Measurements from ENCODE around the gene IGFBP3. TPM values are rescaled to one million over a fixed set of nuclear protein-coding genes. Genes with fewer than 3 reads are reported as not detected.

The IGFBP3 gene
- total and polyA plus RNA-seq, 8 donors: 33.8 to 82.3 (median 48.9) TPM

DNA sequence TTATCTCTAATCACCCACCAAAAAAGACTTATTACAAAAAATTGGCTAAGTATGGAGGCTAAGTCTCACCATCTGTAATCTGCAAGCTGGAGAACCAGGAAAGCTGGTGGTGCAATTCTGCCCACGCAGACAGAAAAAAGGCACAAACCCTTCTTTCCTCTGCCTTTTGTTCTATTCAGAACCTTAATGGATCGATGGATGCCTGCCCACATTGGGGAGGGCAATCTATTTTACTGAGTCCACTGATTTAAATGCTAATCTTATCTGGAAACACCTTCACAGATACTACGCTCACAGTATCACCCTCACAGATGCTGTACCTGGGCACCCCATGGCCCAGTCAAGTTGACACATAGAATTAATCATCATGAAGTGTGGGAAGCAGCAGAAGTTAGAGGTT, 10.2 kb downstream of the IGFBP3 start:
- Histone ChIP-seq H3K36me3 (no peaks in the 10 kb centered on the region), H3K4me3 (no peak overlapping the region), H3K27ac (no peak overlapping the region), H3K9me3 (no peaks in the 10 kb centered on the region), H3K4me1 (no peaks in the 10 kb centered on the region), H3K27me3 (peaks cover 0 to 2% of the 10 kb centered on the region in 2 donors)
- intact Hi-C loops (cut with DNase I): loop anchor here in 1 of 2 donors (10.0 kb wide), 2 partner anchors 1174 to 1264 kb away; no protein-coding TSS in a partner anchor
- TF ChIP-seq, protein P1, sequence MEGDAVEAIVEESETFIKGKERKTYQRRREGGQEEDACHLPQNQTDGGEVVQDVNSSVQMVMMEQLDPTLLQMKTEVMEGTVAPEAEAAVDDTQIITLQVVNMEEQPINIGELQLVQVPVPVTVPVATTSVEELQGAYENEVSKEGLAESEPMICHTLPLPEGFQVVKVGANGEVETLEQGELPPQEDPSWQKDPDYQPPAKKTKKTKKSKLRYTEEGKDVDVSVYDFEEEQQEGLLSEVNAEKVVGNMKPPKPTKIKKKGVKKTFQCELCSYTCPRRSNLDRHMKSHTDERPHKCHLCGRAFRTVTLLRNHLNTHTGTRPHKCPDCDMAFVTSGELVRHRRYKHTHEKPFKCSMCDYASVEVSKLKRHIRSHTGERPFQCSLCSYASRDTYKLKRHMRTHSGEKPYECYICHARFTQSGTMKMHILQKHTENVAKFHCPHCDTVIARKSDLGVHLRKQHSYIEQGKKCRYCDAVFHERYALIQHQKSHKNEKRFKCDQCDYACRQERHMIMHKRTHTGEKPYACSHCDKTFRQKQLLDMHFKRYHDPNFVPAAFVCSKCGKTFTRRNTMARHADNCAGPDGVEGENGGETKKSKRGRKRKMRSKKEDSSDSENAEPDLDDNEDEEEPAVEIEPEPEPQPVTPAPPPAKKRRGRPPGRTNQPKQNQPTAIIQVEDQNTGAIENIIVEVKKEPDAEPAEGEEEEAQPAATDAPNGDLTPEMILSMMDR (IDR thresholded peaks at IDR 0.05): no peak
- no peak for DNase-seq
- ATAC-seq: no peak

DNA sequence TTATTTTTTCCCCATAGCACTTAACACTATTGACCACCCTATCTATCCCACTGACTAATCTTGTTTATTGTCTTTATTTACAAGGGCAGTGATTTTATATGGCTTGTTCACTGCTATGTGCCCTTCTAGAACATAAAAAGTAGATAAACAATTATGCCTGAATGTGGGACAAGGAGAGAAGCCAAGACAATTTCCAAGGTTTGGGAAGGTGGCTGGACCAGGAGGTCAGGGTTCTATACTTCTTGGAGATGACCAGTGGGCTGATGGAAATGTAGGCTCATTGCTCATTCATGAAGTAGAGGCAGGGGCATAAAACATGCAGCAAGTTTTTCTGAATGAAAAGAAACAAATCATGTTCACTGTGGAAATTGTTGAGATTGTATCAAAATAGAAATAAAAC, 11.5 kb downstream of the IGFBP3 start:
- DNase-seq: no peak
- Histone ChIP-seq H3K4me3 (no peak overlapping the region), H3K9me3 (no peaks in the 10 kb centered on the region), H3K4me1 (no peaks in the 10 kb centered on the region), H3K36me3 (no peaks in the 10 kb centered on the region), H3K27me3 (no peaks in the 10 kb centered on the region), H3K27ac (no peak overlapping the region)
- TF ChIP-seq, protein P1 (IDR thresholded peaks at IDR 0.05): no peak
- intact Hi-C loops (cut with DNase I): no loop called here
- no peak for ATAC-seq

DNA sequence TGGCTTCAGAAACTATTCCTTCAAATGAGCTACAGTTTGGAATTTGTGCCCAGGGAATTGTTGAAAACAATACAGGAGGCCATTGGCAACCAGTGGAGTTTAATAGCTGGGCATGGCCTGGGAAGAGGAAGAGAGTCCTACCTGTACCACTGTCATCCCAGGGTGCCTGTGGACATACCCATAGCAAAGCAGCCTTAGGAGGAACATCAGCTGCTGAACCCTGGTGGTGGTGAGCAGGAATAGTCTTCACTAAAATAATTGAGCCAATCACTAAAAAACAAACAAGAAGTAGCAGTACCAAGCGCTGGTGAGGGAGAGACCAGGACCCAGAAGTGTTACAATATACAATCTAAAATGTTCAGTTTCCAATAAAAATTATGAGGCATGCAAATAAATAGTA, 18.3 kb downstream of the IGFBP3 start:
- DNase-seq: no peak
- no peak overlapping the region for H3K27ac ChIP-seq
- ATAC-seq: no peak
- TF ChIP-seq, protein P1 (IDR thresholded peaks at IDR 0.05): no peak
- peaks cover 0 to 3% of the 10 kb centered on the region in 2 donors for H3K9me3 ChIP-seq
- H3K27me3 ChIP-seq: no peaks in the 10 kb centered on the region
- no peaks in the 10 kb centered on the region for H3K36me3 ChIP-seq
- H3K4me1 ChIP-seq: no peaks in the 10 kb centered on the region
- H3K4me3 ChIP-seq: no peak overlapping the region
- intact Hi-C loops (cut with DNase I): no loop called here

DNA sequence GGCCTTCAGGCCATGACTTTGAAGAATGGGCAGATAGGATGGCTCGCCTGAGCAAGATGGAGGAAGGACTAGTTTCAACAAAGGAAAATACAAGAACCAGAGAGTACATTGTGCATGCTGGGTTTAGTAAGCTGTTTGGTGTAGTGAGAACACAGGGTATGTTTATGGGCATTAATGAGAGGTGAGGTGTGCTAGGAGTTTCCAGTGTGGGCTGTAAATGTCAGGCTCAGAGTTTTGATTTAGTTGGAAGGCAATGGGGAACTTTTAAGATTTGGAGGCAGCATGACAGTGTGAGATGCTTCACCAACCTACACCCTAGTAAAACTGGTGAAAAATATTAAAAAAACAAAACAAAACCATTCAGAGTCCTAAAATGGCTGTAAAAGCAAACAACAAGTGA, 19.5 kb downstream of the IGFBP3 start:
- Histone ChIP-seq H3K4me3 (no peak overlapping the region), H3K36me3 (no peaks in the 10 kb centered on the region), H3K27ac (no peak overlapping the region), H3K27me3 (no peaks in the 10 kb centered on the region), H3K9me3 (peaks cover 0 to 3% of the 10 kb centered on the region in 2 donors), H3K4me1 (no peaks in the 10 kb centered on the region)
- ATAC-seq: no peak
- intact Hi-C loops (cut with DNase I): no loop called here
- no peak for DNase-seq
- TF ChIP-seq, protein P1 (IDR thresholded peaks at IDR 0.05): no peak

DNA sequence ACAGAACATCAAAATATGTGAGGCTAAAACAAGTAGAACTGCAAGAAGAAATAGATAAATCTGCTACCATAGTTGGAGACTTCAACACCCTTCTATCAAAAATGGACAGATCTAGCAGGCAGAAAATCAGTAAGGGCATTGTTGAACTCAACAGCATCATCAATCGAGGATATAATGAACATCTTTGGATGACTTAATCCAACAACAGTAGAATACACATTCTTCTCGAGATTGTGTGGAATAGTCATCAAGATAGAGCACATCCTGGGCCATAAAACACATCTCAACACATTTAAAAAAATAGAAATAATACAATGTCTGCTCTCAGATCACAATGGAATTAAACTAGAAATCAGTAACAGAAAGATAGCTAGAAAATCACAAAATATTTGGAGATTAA, 22.9 kb downstream of the IGFBP3 start:
- H3K27ac ChIP-seq: no peak overlapping the region
- TF ChIP-seq, protein P1 (IDR thresholded peaks at IDR 0.05): no peak
- H3K36me3 ChIP-seq: no peaks in the 10 kb centered on the region
- peaks cover 0 to 30% of the 10 kb centered on the region in 2 donors for H3K27me3 ChIP-seq
- ATAC-seq (no peak), DNase-seq (no peak)
- intact Hi-C loops (cut with DNase I): no loop called here
- H3K9me3 ChIP-seq: peaks cover 0 to under 1% of the 10 kb centered on the region in 2 donors
- no peaks in the 10 kb centered on the region for H3K4me1 ChIP-seq
- H3K4me3 ChIP-seq: no peak overlapping the region

Measured in left lung (tissue), 10 donors.